GM12873 (cell line): Measurements from ENCODE around the gene FBXW4.

Experiments
- CTCF ChIP-seq: IDR thresholded peaks from 2 replicates; pipeline ENCODE4 v1.5.1; 2012; ENCODE audit warnings: low read depth, mild to moderate bottlenecking, moderate library complexity, low read length, control low read depth; ENCODE audit not compliant: insufficient read depth; ENCODE audit errors: missing control alignments

FBXW4 gene

GRCh38 chr10:101564490-101564991, 130.4 kb downstream of the FBXW4 start:
- TF ChIP-seq CTCF, result no peak

GRCh38 chr10:101563497-101564040, 131.4 kb downstream of the FBXW4 start:
- TF ChIP-seq CTCF, result no peak

- TF ChIP-seq CTCF, result no peak
These were observed 132.0 kb downstream of the FBXW4 start for GRCh38 chr10:101563007-101563406.

GRCh38 chr10:101562231-101562630, 132.7 kb downstream of the FBXW4 start:
- no peak for TF ChIP-seq CTCF

GRCh38 chr10:101561068-101561915, 133.7 kb downstream of the FBXW4 start:
- no peak for TF ChIP-seq CTCF
